ENCODE results near the gene ACTL7B.

DNA sequence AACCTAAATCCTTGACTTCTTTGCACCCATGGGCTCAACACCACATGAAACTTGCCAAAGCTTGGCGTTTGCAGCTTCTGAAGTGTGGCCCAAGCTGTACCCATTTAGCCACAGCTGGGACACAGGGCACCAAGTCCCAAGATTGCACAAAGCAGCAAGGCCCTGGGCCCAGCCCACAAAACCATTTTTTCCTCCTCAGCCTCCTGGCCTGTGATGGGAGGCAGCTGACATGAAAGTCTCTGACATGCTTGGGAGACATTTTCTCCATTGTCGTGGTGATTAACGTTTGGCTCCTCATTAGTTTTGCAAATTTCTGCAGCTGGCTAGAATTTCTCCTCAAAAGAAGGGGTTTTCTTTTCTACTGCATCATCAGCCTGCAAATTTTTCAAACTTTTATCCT lies 32.0 kb downstream of the ACTL7B start:
- TF ChIP-seq, protein P1, sequence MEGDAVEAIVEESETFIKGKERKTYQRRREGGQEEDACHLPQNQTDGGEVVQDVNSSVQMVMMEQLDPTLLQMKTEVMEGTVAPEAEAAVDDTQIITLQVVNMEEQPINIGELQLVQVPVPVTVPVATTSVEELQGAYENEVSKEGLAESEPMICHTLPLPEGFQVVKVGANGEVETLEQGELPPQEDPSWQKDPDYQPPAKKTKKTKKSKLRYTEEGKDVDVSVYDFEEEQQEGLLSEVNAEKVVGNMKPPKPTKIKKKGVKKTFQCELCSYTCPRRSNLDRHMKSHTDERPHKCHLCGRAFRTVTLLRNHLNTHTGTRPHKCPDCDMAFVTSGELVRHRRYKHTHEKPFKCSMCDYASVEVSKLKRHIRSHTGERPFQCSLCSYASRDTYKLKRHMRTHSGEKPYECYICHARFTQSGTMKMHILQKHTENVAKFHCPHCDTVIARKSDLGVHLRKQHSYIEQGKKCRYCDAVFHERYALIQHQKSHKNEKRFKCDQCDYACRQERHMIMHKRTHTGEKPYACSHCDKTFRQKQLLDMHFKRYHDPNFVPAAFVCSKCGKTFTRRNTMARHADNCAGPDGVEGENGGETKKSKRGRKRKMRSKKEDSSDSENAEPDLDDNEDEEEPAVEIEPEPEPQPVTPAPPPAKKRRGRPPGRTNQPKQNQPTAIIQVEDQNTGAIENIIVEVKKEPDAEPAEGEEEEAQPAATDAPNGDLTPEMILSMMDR (conservative IDR thresholded peaks at IDR 0.05), result no peak
- no peak for TF ChIP-seq EZH2 (IDR thresholded peaks at IDR 0.05; ENCODE audit: low read depth)
